Suprapubic skin (tissue), 4 donors: ENCODE measurements around the gene PRKCE. TPM values are rescaled to one million over a fixed set of nuclear protein-coding genes. Genes with fewer than 3 reads are reported as not detected.

Experiments used
- DNase-seq, 2 donors: peaks; one replicate each; pipeline ENCODE4 v3.0.0-alpha.2; 2019; ENCODE audit warnings: low spot score in 2 of 2
- H3K27ac ChIP-seq: fragments of 200-600 bp; sonication (generic); one replicate; pipeline ENCODE4 v1.5.1; 2019
- H3K27me3 ChIP-seq: fragments of 200-600 bp; sonication (generic); one replicate; pipeline ENCODE4 v1.5.1; 2019
- H3K36me3 ChIP-seq: fragments of 200-600 bp; sonication (generic); one replicate; pipeline ENCODE4 v1.5.1; 2019
- H3K4me1 ChIP-seq: fragments of 200-600 bp; sonication (generic); one replicate; pipeline ENCODE4 v1.5.1; 2019
- H3K4me3 ChIP-seq: fragments of 200-600 bp; sonication (generic); one replicate; pipeline ENCODE4 v1.5.1; 2019; ENCODE audit warnings: mild to moderate bottlenecking
- H3K9me3 ChIP-seq: fragments of 200-600 bp; sonication (generic); one replicate; pipeline ENCODE4 v1.5.1; 2019
- CTCF ChIP-seq, 2 donors: fragments of 200-600 bp in 1 of 2; fragments of 450-650 bp in 1 of 2; sonication (generic) in 1 of 2; IDR thresholded peaks; one replicate each; pipeline ENCODE4 v1.5.1; 2016 to 2019; ENCODE audit warnings: antibody characterized with exemption in 2 of 2, mild to moderate bottlenecking in 1 of 2, moderate library complexity in 1 of 2
- EP300 ChIP-seq: sonication (generic); formaldehyde crosslinking; IDR thresholded peaks from one replicate; pipeline ENCODE4 v1.6.1; 2017; ENCODE audit warnings: antibody characterized with exemption
- POLR2A ChIP-seq, 2 donors: fragments of 450-650 bp; IDR thresholded peaks; one replicate each; pipeline ENCODE4 v1.6.1; 2017; ENCODE audit warnings: antibody characterized with exemption in 2 of 2, mild to moderate bottlenecking in 2 of 2, moderate library complexity in 2 of 2
- POLR2AphosphoS5 ChIP-seq, 3 donors: sonication (generic); formaldehyde crosslinking; IDR thresholded peaks; one replicate each; pipeline ENCODE4 v1.6.1; 2017; ENCODE audit warnings: antibody characterized with exemption in 3 of 3
- WGBS: methylation state at CpG from one replicate; pipeline ENCODE4 v1.1.5; 2018; 5-methylcytosine and 5-hydroxymethylcytosine counted together
- total RNA-seq, 4 donors: library from RNA; depleted of rRNA; stranded (reverse); fragments of >200 nt; gene quantifications; one replicate each; pipeline ENCODE4 v1.1.0, GENCODE V29; 2016

The PRKCE gene
- total RNA-seq, 4 donors from 2014 or later, result 7.9 to 18.3 (median 12.5) TPM

GRCh38 chr2:46002507-46002883, 351.0 kb downstream of the PRKCE start:
- DNase-seq, result no peak
- no peaks in the 10 kb centered on the region for H3K9me3 ChIP-seq
- H3K4me1 ChIP-seq, result no peaks in the 10 kb centered on the region
- H3K36me3 ChIP-seq, result peaks cover 17% of the 10 kb centered on the region
- H3K27ac ChIP-seq, result no peak overlapping the region
- H3K4me3 ChIP-seq, result no peak overlapping the region
- no peaks in the 10 kb centered on the region for H3K27me3 ChIP-seq
- 68% methylated on average over 1 of the region's 1 CpG for WGBS
- TF ChIP-seq EP300 (no peak), POLR2A (IDR thresholded peaks at IDR 0.05) (no peak), POLR2AphosphoS5 (IDR thresholded peaks at IDR 0.05) (no peak), CTCF (IDR thresholded peaks at IDR 0.05) (no peak)

GRCh38 chr2:46002947-46003346, 351.5 kb downstream of the PRKCE start:
- no peak for DNase-seq
- H3K9me3 ChIP-seq, result no peaks in the 10 kb centered on the region
- H3K4me1 ChIP-seq, result no peaks in the 10 kb centered on the region
- no peak overlapping the region for H3K27ac ChIP-seq
- H3K4me3 ChIP-seq, result no peak overlapping the region
- no peaks in the 10 kb centered on the region for H3K27me3 ChIP-seq
- TF ChIP-seq EP300 (no peak), POLR2AphosphoS5 (IDR thresholded peaks at IDR 0.05) (no peak), CTCF (IDR thresholded peaks at IDR 0.05) (no peak), POLR2A (IDR thresholded peaks at IDR 0.05) (no peak)
- H3K36me3 ChIP-seq, result peaks cover 21% of the 10 kb centered on the region
- 89% methylated on average over 2 of the region's 2 CpGs for WGBS

GRCh38 chr2:46003903-46004473, 352.5 kb downstream of the PRKCE start:
- Histone ChIP-seq H3K36me3 (peaks cover 30% of the 10 kb centered on the region), H3K27ac (no peak overlapping the region), H3K4me1 (no peaks in the 10 kb centered on the region), H3K4me3 (no peak overlapping the region), H3K27me3 (no peaks in the 10 kb centered on the region), H3K9me3 (no peaks in the 10 kb centered on the region)
- 90% methylated on average over 9 of the region's 9 CpGs for WGBS
- DNase-seq, result no peak
- TF ChIP-seq EP300, result no peak
- no peak for TF ChIP-seq CTCF (IDR thresholded peaks at IDR 0.05)
- TF ChIP-seq POLR2AphosphoS5 (IDR thresholded peaks at IDR 0.05), result no peak
- TF ChIP-seq POLR2A (IDR thresholded peaks at IDR 0.05), result no peak

- no peak for DNase-seq
- Histone ChIP-seq H3K36me3 (peaks cover 30% of the 10 kb centered on the region), H3K27ac (no peak overlapping the region), H3K4me1 (peaks cover 4% of the 10 kb centered on the region), H3K4me3 (no peak overlapping the region), H3K27me3 (no peaks in the 10 kb centered on the region), H3K9me3 (no peaks in the 10 kb centered on the region)
- no peak for TF ChIP-seq EP300
- TF ChIP-seq POLR2A (IDR thresholded peaks at IDR 0.05), result no peak
- no peak for TF ChIP-seq POLR2AphosphoS5 (IDR thresholded peaks at IDR 0.05)
- no peak for TF ChIP-seq CTCF (IDR thresholded peaks at IDR 0.05)
- WGBS, result 93% methylated on average over 7 of the region's 7 CpGs
Measured at GRCh38 chr2:46006473-46007025, 355.1 kb downstream of the PRKCE start.

GRCh38 chr2:46007412-46007811, 355.9 kb downstream of the PRKCE start:
- Histone ChIP-seq H3K27me3 (no peaks in the 10 kb centered on the region), H3K27ac (no peak overlapping the region), H3K9me3 (no peaks in the 10 kb centered on the region), H3K4me1 (peaks cover 4% of the 10 kb centered on the region), H3K36me3 (peaks cover 31% of the 10 kb centered on the region), H3K4me3 (no peak overlapping the region)
- 88% methylated on average over 11 of the region's 11 CpGs for WGBS
- no peak for TF ChIP-seq EP300
- no peak for TF ChIP-seq CTCF (IDR thresholded peaks at IDR 0.05)
- no peak for TF ChIP-seq POLR2AphosphoS5 (IDR thresholded peaks at IDR 0.05)
- no peak for TF ChIP-seq POLR2A (IDR thresholded peaks at IDR 0.05)
- DNase-seq, result no peak
